Measurements from ENCODE around the gene GPR25.

- TF ChIP-seq POLR2A (IDR thresholded peaks at IDR 0.05): no peak
- no peak for TF ChIP-seq CTCF (IDR thresholded peaks at IDR 0.05)
Measured at GRCh38 chr1:200861937-200862647, 10.7 kb upstream of the GPR25 start.

All from breast epithelium (tissue), 3 donors.